ENCODE data around the gene SLC13A5.

DNA sequence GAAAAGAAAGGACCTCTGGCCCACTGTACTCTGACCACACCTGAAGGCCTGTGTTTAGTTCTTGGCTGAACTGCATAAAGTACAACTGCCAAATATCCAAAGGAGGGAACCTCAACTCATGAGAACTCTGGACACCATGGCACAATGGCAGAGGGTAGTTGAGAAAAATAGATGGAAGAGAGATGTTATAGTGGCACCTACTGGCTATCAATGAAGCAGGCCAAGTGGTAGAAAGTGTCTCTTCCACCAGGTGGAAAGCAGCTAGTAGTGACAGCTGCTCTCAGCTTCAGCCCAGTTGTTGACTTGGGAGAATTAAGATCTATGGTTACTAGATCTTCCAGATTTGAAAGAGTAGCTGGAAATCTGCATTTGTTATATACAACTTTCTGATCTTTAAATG, 65.0 kb downstream of the SLC13A5 start:
- TF ChIP-seq EP300 (IDR thresholded peaks at IDR 0.05) (no peak), POLR2AphosphoS5 (IDR thresholded peaks at IDR 0.05) (no peak)
